PC-9 (cell line): ENCODE results near the gene HTATSF1. TPM values are rescaled to one million over a fixed set of nuclear protein-coding genes. Genes with fewer than 3 reads are reported as not detected.

Experiments used
- BruUV-seq: library from RNA; stranded (reverse); fragments of 400-500 nt; replicated peaks from 2 replicates; lab custom pipeline; 2021; lab: Mats Ljungman, UMichigan
- CTCF ChIA-PET: fragments of 300-600 bp; sonication (Branson Sonifier 250); formaldehyde crosslinking; loops from one replicate; lab custom pipeline; 2022; ENCODE audit warnings: antibody characterized with exemption; lab: Charles Lee
- POLR2A ChIA-PET: fragments of 300-600 bp; sonication (Branson Sonifier 250); formaldehyde crosslinking; loops from one replicate; lab custom pipeline; 2022; ENCODE audit warnings: antibody characterized with exemption; ENCODE audit not compliant: unreplicated experiment; lab: Charles Lee
- DNase-seq, 2 experiments: peaks; one replicate each; pipeline versions ENCODE4 v3.0.0 to v3.0.0-alpha.2; 2015 to 2022; ENCODE audit warnings: mixed read lengths in 1 of 2
- H2AFZ ChIP-seq: fragments of 200-600 bp; sonication (generic); 2 replicates; pipeline ENCODE4 v1.8.1; 2017; ENCODE audit warnings: antibody characterized with exemption
- H3F3A ChIP-seq: fragments of 200-600 bp; sonication (generic); 2 replicates; pipeline ENCODE4 v1.8.1; 2017; ENCODE audit warnings: antibody characterized with exemption, mild to moderate bottlenecking, low read depth; ENCODE audit not compliant: insufficient read depth
- H3K27ac ChIP-seq: fragments of 200-600 bp; sonication (generic); 2 replicates; pipeline ENCODE4 v1.6.1; 2016; ENCODE audit warnings: mixed run types
- H3K27me3 ChIP-seq: fragments of 200-600 bp; sonication (generic); 2 replicates; pipeline ENCODE4 v1.6.1; 2016; ENCODE audit warnings: low read depth, mixed run types; ENCODE audit not compliant: insufficient read depth
- H3K36me3 ChIP-seq: fragments of 200-600 bp; sonication (generic); 2 replicates; pipeline ENCODE4 v1.6.1; 2016; ENCODE audit warnings: low read depth, mixed run types
- H3K4me1 ChIP-seq: fragments of 200-600 bp; sonication (generic); replicated peaks from 2 replicates; pipeline ENCODE4 v1.6.1; 2016; ENCODE audit warnings: mixed run types; ENCODE audit not compliant: insufficient read depth
- H3K4me2 ChIP-seq: fragments of 200-600 bp; sonication (generic); 2 replicates; pipeline ENCODE4 v1.6.1; 2017; ENCODE audit warnings: mixed run types
- H3K4me3 ChIP-seq: fragments of 200-600 bp; sonication (generic); 2 replicates; pipeline ENCODE4 v1.6.1; 2016; ENCODE audit warnings: mixed run types
- H3K79me2 ChIP-seq: fragments of 200-600 bp; sonication (generic); 2 replicates; pipeline ENCODE4 v1.6.1; 2017; ENCODE audit warnings: low read depth, mixed run types
- H3K9me2 ChIP-seq: fragments of 200-600 bp; sonication (generic); 2 replicates; pipeline ENCODE4 v1.8.1; 2017; ENCODE audit warnings: mild to moderate bottlenecking; ENCODE audit not compliant: insufficient read depth
- H3K9me3 ChIP-seq: fragments of 200-600 bp; sonication (generic); 2 replicates; pipeline ENCODE4 v1.8.1; 2016; ENCODE audit warnings: low read depth; ENCODE audit not compliant: insufficient read depth
- H4K20me1 ChIP-seq: fragments of 200-600 bp; sonication (generic); 2 replicates; pipeline ENCODE4 v1.8.1; 2017; ENCODE audit not compliant: insufficient read depth
- EZH2 ChIP-seq: fragments of 200-600 bp; sonication (generic); IDR thresholded peaks from 2 replicates; pipeline ENCODE4 v1.8.0; 2017; ENCODE audit warnings: antibody characterized with exemption, low read depth
- intact Hi-C: fragments of 100-400 bp; cut with micrococcal nuclease; formaldehyde crosslinking; loops from one replicate; pipeline ENCODE4 v1.10.0; 2022; ENCODE audit not compliant: unreplicated experiment
- total RNA-seq: library from RNA; stranded (reverse); gene quantifications from 2 replicates; pipeline ENCODE4 v1.2.3, GENCODE V29; 2021
- TF ChIP-seq, protein P1 (sequence below): fragments of 200-600 bp; sonication (generic); conservative IDR thresholded peaks from 2 replicates; pipeline ENCODE4 v1.6.1; 2017; ENCODE audit warnings: mixed run types, antibody characterized with exemption, mild to moderate bottlenecking, moderate library complexity

The HTATSF1 gene
- total RNA-seq, 1 experiment from 2014 or later = 72.4 TPM

DNA sequence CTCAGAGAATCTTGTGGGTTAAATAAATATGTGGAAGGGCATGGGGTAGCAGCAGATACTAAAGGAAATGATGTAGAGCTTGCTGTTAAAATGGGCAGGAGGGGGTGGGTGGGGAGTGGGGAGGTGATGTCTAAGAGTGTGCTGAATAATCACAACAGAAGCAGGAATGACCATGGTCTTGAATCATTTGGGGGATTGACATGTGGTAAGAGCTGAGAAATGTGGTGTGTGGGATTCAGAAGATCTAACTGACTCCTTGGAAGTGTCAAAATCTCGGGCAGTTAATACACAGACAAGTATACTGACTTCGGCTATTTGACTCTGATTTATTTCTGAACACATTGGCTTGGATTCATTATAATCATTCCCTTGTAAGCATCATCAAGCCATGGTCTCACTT, 41.4 kb downstream of the HTATSF1 start:
- peaks cover 93% of the 10 kb centered on the region for H3K79me2 ChIP-seq
- no peak overlapping the region for H3K4me2 ChIP-seq
- H4K20me1 ChIP-seq = peaks cover 16% of the 10 kb centered on the region; the same call in 1 of the 2 replicates
- intact Hi-C loops = no loop called here
- CTCF ChIA-PET = no interaction called here
- H3K36me3 ChIP-seq = peaks cover 75% of the 10 kb centered on the region
- POLR2A ChIA-PET = interaction anchor here (1.7 kb wide), 1 partner anchor 13 kb away, joined by 15 read pairs; no protein-coding TSS in a partner anchor
- BruUV-seq = no TSS peak
- no peaks in the 10 kb centered on the region for H3K9me2 ChIP-seq
- H3F3A ChIP-seq = no peaks in the 10 kb centered on the region
- H3K9me3 ChIP-seq = no peaks in the 10 kb centered on the region
- H3K4me3 ChIP-seq = no peak overlapping the region
- H3K27ac ChIP-seq = no peak overlapping the region
- H3K4me1 ChIP-seq = peaks cover 14% of the 10 kb centered on the region
- no peak for TF ChIP-seq EZH2
- TF ChIP-seq, protein P1, sequence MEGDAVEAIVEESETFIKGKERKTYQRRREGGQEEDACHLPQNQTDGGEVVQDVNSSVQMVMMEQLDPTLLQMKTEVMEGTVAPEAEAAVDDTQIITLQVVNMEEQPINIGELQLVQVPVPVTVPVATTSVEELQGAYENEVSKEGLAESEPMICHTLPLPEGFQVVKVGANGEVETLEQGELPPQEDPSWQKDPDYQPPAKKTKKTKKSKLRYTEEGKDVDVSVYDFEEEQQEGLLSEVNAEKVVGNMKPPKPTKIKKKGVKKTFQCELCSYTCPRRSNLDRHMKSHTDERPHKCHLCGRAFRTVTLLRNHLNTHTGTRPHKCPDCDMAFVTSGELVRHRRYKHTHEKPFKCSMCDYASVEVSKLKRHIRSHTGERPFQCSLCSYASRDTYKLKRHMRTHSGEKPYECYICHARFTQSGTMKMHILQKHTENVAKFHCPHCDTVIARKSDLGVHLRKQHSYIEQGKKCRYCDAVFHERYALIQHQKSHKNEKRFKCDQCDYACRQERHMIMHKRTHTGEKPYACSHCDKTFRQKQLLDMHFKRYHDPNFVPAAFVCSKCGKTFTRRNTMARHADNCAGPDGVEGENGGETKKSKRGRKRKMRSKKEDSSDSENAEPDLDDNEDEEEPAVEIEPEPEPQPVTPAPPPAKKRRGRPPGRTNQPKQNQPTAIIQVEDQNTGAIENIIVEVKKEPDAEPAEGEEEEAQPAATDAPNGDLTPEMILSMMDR = no peak
- DNase-seq = no peak
- no peak overlapping the region for H2AFZ ChIP-seq
- no peaks in the 10 kb centered on the region for H3K27me3 ChIP-seq

DNA sequence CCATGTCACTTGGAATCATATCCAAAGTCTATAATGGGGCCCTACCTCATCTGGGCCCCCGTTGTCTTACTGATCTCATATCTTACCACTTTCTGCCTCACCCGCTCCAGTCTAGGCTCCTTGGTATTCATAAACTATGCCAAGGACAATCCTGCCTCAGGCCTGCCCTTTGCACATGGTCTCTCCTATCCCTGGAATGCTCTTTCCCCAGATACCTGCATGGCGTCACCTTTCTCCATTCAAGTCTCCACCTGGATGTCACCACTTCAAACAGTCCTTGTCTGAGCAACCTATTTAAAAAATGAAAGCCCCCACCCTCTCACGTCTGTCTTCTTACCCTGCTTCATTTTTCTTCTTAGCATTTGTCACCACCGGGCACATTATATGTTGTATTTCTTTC, 42.8 kb downstream of the HTATSF1 start:
- no peaks in the 10 kb centered on the region for H3F3A ChIP-seq
- TF ChIP-seq, protein P1 = no peak
- no peak for TF ChIP-seq EZH2
- no peaks in the 10 kb centered on the region for H3K9me2 ChIP-seq
- peaks cover 92% of the 10 kb centered on the region for H3K79me2 ChIP-seq
- no peak overlapping the region for H3K4me2 ChIP-seq
- no peak overlapping the region for H3K4me3 ChIP-seq
- ChIA-PET POLR2A (no interaction called here), CTCF (no interaction called here)
- H3K27ac ChIP-seq = no peak overlapping the region
- peaks cover under 1% of the 10 kb centered on the region; the same call in 1 of the 2 replicates for H3K4me1 ChIP-seq
- DNase-seq = no peak
- intact Hi-C loops = no loop called here
- no peaks in the 10 kb centered on the region for H3K27me3 ChIP-seq
- no peak overlapping the region for H2AFZ ChIP-seq
- H4K20me1 ChIP-seq = peaks cover 16% of the 10 kb centered on the region; the same call in 1 of the 2 replicates
- peaks cover 74% of the 10 kb centered on the region for H3K36me3 ChIP-seq
- H3K9me3 ChIP-seq = no peaks in the 10 kb centered on the region
- BruUV-seq = no TSS peak

DNA sequence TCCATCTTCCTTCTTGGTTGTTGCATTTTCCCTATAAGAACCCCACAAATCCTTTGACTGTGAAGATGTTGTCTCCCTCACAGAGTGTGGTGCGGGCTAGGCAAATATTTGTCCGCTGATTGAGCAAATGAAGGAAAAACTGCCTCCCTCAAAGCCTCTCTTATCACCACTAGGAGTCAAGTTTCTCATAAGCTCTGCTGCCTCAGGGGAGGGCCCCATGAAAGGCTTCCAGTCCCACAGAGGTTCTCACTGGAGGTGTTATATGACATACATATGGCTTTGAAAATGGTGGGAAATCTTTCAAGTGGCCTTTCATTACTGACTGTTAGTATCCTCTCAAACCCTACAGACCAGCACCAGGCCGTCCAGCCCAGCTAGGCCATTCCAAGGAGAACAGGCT, 43.9 kb downstream of the HTATSF1 start:
- Histone ChIP-seq H3K36me3 (peaks cover 72% of the 10 kb centered on the region), H3K9me3 (no peaks in the 10 kb centered on the region), H3K4me3 (no peak overlapping the region), H3K4me1 (no peaks in the 10 kb centered on the region), H2AFZ (no peak overlapping the region), H3K27me3 (no peaks in the 10 kb centered on the region), H3K9me2 (no peaks in the 10 kb centered on the region), H4K20me1 (peaks cover 16% of the 10 kb centered on the region; the same call in 1 of the 2 replicates), H3K27ac (no peak overlapping the region), H3F3A (no peaks in the 10 kb centered on the region), H3K79me2 (peaks cover 85% of the 10 kb centered on the region), H3K4me2 (no peak overlapping the region)
- ChIA-PET CTCF (no interaction called here), POLR2A (no interaction called here)
- TF ChIP-seq, protein P1 = no peak
- no peak for TF ChIP-seq EZH2
- BruUV-seq = no TSS peak
- intact Hi-C loops = no loop called here
- no peak for DNase-seq
